Nephron progenitor cell (in vitro differentiated cells): ENCODE measurements around the gene TAP1.

Experiments used
- DNase-seq: peaks from one replicate; pipeline ENCODE4 v3.0.0; 2021
- H3K27ac Mint-ChIP-seq: 2 replicates; pipeline ENCODE4 v1.8.0; 2021; ENCODE audit warnings: mild to moderate bottlenecking, moderate library complexity, mixed read lengths
- H3K27me3 Mint-ChIP-seq: 2 replicates; pipeline ENCODE4 v1.8.0; 2021; ENCODE audit warnings: mild to moderate bottlenecking, low read depth, mixed read lengths; ENCODE audit not compliant: poor library complexity
- H3K36me3 Mint-ChIP-seq: 2 replicates; pipeline ENCODE4 v1.8.0; 2021; ENCODE audit warnings: low read depth, mixed read lengths
- H3K4me1 Mint-ChIP-seq: 2 replicates; pipeline ENCODE4 v1.8.0; 2021; ENCODE audit warnings: mixed read lengths
- H3K4me3 Mint-ChIP-seq: 2 replicates; pipeline ENCODE4 v1.8.0; 2021; ENCODE audit warnings: mild to moderate bottlenecking, moderate library complexity, mixed read lengths
- H3K9me3 Mint-ChIP-seq: 2 replicates; pipeline ENCODE4 v1.8.0; 2021; ENCODE audit warnings: mild to moderate bottlenecking, moderate library complexity, mixed read lengths
- CTCF ChIP-seq: fragments of 200-600 bp; sonication (generic); IDR thresholded peaks from 2 replicates; pipeline ENCODE4 v1.5.0; 2021; ENCODE audit warnings: antibody characterized with exemption

TAP1 gene

GRCh38 chr6:32849126-32849525 is 4.4 kb downstream of the TAP1 start:
- Mint-ChIP-seq H3K4me1 (peaks cover 22% of the 10 kb centered on the region), H3K4me3 (no peak overlapping the region), H3K27ac (no peak overlapping the region), H3K36me3 (no peaks in the 10 kb centered on the region), H3K27me3 (peaks cover 98% of the 10 kb centered on the region), H3K9me3 (no peaks in the 10 kb centered on the region)
- no peak for DNase-seq
- no peak for TF ChIP-seq CTCF

- no peak overlapping the region for H3K27ac Mint-ChIP-seq
- TF ChIP-seq CTCF, result no peak
- H3K27me3 Mint-ChIP-seq, result peaks cover 100% of the 10 kb centered on the region
- peaks cover 21% of the 10 kb centered on the region for H3K4me1 Mint-ChIP-seq
- H3K36me3 Mint-ChIP-seq, result no peaks in the 10 kb centered on the region
- no peak overlapping the region for H3K4me3 Mint-ChIP-seq
- no peaks in the 10 kb centered on the region for H3K9me3 Mint-ChIP-seq
- no peak for DNase-seq
Observed at GRCh38 chr6:32847795-32848194, 5.7 kb downstream of the TAP1 start.

- TF ChIP-seq CTCF, result no peak
- H3K27ac Mint-ChIP-seq, result no peak overlapping the region
- H3K36me3 Mint-ChIP-seq, result no peaks in the 10 kb centered on the region
- H3K27me3 Mint-ChIP-seq, result peaks cover 100% of the 10 kb centered on the region
- no peak overlapping the region for H3K4me3 Mint-ChIP-seq
- H3K4me1 Mint-ChIP-seq, result peaks cover 14% of the 10 kb centered on the region
- no peaks in the 10 kb centered on the region for H3K9me3 Mint-ChIP-seq
- DNase-seq, result no peak
Observed at GRCh38 chr6:32847004-32847403, 6.5 kb downstream of the TAP1 start.

- Mint-ChIP-seq H3K4me1 (peaks cover 14% of the 10 kb centered on the region), H3K4me3 (no peak overlapping the region), H3K9me3 (peaks cover 3% of the 10 kb centered on the region), H3K27me3 (peaks cover 100% of the 10 kb centered on the region), H3K36me3 (no peaks in the 10 kb centered on the region), H3K27ac (no peak overlapping the region)
- no peak for TF ChIP-seq CTCF
- DNase-seq, result no peak
Observed at GRCh38 chr6:32845384-32845884, 8.1 kb downstream of the TAP1 start.

- DNase-seq, result no peak
- no peak for TF ChIP-seq CTCF
- H3K4me1 Mint-ChIP-seq, result peaks cover 14% of the 10 kb centered on the region
- H3K27ac Mint-ChIP-seq, result no peak overlapping the region
- H3K36me3 Mint-ChIP-seq, result no peaks in the 10 kb centered on the region
- H3K9me3 Mint-ChIP-seq, result peaks cover 3% of the 10 kb centered on the region
- peaks cover 100% of the 10 kb centered on the region for H3K27me3 Mint-ChIP-seq
- peak overlapping the region; percentile 82 for H3K4me3 Mint-ChIP-seq
Observed at GRCh38 chr6:32844839-32845383, 8.6 kb downstream of the TAP1 start.
